ENCODE measurements around the gene RNPS1.
"Not testable (repeated sequence)": the region's sequence is repeated elsewhere in the genome, so short reads cannot be mapped to it uniquely, and the experiment has no call there.

RNPS1 gene

DNA sequence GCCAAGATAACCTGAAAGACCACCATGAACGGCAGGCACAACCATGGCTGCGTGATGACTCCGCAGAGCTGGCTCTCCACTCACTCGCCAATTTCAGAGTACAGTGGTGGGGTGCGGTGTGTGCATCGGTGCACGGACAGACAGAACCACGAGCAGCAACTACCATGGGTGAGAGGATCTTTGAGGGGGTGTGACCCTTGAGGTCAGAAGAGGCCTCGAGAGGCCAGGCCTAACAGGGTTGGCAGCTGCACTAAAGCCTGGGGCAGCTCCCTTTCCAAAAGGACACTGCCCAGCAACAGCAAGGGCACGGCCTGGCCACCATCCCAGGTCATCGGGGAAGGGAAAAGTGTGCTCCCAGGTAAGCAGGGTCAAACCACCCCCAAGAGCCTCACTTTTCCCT is 14.6 kb downstream of the RNPS1 start:
- DNase-seq = no peak

DNA sequence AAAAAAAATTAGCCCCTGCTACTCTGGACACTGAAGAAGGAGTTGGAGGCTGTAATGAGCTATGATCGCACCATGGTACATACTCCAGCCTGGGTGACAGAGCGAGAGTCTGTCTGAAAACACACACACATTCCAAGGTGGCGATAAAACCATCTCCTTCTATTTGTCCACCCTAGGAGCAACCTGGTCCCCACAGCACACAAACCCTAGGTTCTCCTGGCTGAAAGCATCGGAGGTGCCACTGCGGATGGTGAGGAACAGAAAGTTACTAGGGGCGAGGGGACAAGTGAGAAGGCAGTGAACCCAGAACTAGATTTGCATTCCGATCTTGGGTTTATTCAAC is 15.1 kb downstream of the RNPS1 start:
- DNase-seq = no peak

GRCh38 chr16:2251296-2252111 is 16.4 kb downstream of the RNPS1 start, which contains the start of gene ECI1:
Gene ECI1, minus strand, starts transcription at chr16:2251587. Its CDS starts 21 bp downstream, at chr16:2251566.
- peak; percentile 46 for DNase-seq

- DNase-seq = no peak
Measured at GRCh38 chr16:2250652-2251295, 17.2 kb downstream of the RNPS1 start.

DNA sequence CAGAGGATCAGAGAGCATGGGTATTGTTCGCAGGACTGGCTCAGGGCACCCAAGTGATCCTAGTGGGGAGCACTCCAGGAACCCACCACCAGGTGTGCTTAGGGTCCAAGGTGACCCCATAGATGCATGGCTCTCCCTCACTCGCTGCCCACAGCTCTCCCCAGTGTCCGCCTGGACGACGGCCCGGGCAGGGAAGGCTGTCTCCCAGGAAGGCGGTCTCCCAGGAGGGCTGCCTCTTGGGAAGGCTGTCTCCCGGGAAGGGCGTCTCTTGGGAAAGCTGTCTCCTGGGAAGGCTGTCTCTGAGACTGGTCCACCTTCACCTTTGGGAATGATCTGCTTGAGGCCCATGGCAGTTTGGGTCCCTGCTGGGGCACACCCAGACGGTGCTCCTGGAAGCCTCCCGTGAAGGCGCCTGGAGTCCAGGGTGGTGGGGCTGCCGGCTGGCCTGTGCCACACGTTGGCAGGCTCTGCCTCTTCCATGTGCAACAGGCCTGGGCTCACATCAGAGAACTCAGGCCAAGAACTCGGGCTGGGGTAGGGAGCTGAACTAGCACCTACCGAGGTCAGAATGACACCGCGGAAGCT is 21.5 kb downstream of the RNPS1 start:
- DNase-seq = no peak

DNA sequence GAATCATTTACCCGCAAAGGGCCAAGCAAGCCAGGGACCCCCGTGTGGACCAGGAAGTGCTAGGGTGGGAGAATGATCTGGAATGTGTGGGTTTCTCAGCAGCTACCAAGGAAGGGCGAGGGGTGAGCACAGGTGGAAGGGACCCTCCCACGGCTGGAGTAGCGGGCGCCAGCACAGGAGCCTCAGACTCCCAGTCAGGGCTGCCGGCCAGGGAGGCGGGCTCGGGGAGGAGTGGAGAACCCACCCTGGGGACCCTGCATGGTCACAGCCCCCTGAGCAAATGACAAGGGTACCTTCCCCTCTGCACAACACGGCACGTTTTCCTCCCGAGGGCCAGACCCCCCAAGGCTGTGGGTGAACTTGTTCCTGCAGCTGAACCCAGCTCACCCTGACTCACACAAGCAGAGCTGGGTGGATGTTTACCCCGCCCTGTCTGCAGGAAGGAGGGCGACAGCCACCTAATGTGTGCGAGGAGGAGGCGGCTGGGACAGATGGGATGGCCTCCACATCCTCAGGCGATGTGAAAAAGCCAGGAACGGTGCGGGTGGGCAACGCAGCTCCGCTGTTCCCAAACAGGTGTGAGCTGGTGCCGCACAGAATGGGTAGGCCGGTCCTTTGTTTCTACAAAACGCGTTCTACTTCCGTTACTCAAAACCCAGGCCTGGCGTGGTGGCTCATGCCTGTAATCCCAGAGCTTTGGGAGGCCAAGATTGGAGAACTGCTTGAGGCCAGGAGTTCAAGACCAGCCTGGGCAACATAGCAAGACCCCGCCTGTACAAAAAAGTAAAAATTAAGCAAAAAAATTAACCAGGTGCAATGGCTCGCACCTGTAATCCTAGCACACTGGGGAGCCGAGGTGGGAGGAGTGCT is 22.8 kb downstream of the RNPS1 start:
- DNase-seq = no peak

- DNase-seq = no peak
Measured at GRCh38 chr16:2244301-2244700, 23.6 kb downstream of the RNPS1 start.

DNA sequence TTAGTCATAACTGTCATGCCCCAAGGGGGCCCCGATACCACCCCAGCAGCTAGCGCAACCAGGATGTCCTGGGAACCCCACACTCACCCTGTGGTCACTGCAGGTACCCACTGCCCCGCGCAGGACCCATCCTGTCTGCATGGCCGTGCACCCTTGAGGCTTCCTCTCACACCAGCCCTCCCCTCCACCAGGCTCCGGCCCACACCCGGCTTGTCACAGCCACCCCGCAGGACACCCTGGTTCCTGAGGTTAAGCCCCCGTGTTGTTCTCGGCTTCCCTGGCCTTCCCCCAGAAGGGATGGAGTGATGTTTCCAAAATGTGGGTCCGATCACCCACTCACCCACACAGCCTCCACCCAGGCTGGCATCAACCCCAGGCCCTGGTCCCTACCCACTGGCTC is 24.1 kb downstream of the RNPS1 start:
- DNase-seq = no peak

DNA sequence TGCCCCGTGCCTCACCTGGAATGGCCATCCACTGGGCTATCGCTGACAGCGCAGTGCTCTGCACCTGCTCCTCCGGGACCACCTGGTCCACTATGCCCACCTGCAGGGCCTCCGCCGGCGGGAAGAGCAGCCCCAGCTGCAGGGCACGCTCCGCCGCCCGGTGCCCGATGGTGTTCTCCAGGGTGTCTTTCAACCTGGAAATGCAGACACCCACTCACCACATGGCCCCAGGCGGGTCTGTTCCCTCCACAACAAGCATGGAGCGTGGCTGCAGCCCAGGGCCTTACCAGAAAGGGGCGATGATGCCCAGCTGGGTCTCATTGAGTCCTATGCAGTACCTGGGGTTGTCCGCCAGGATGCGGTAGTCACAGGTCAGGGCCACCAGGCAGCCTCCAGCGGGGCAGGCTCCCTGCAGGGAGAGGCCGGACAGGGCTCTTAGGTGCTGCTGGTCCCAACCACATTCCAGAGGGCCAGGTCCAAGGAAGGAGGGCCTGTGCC is 24.8 kb downstream of the RNPS1 start:
- no peak for DNase-seq

DNA sequence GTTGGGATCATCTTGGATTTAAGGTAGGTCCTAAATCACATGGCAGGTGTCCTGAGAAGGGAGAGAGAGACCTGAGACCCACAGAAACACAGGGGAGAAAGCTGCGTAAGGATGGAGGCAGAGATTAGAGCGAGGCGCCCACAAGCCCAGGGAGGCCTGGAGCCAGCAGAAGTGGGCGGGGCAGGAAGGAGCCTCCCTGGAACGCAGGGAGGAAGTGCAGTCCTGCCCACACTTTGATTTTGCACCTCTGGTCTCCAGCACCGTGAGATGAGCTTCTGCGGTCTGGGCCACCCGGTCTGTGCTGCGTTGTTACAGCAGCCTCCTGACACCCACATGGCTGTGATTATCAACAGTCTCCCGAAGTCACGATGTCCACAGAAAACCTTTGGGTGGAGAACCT is 25.3 kb downstream of the RNPS1 start:
- DNase-seq = no peak

DNA sequence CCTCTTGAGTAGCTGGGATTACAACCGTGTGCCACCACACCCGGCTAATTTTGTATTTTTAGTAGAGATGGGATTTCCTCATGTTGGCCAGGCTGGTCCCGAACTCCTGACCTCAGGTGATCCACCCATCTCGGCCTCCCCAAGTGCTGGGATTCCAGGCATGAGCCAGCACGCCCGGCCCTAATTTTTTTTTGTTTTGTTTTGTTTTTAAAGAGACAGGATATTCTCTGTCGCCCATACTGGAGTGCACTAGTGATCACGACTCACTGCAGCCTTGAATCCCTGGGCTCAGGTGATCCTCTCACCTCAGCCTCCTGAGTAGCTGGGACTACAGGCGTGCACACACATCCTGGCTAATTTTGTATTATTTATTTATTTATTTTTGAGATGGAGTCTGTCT is 27.6 kb downstream of the RNPS1 start:
- DNase-seq = not testable (repeated sequence)

DNA sequence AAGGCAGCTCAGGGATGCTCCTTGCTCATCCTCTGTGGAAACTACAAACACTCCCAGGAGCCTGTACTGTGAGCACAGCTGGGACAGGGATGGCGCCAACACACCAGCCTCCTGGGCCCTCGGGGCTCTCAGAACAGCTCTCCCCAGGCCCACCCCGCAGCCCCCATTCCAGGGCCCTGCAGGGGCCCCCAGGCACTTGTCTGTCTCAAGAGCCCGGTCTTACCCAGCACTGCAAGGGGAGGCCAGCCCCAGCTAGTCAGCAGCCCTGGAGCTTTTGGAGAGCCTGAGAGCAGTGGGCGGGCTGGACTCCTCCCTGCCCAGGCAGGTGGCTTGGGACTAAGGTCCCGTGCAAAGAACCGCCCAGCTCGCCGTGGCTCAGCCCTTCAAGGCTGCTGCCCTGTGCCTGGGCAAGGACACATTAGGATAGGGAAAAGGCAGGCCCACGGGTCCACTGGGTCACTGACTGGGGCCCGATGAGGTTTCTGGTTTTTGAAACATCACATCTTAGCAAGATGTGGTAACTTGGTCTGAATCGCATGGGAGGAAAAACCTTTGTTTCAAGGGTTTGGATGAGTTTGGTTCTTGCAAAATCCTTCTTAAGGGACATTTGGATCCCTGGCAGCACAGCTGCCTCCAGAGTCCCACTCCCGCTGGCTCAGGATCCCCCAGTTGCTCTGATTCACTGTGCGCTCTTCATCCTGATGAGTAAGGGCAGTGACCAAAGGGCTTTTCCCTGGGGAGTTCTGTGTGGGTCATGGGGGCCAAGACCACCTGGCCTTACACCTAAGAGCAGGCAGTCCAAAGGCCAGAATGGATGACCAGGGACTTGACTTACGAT is 28.9 kb downstream of the RNPS1 start:
- DNase-seq = no peak

- no peak for DNase-seq
Measured at GRCh38 chr16:2238150-2238837, 29.6 kb downstream of the RNPS1 start.

GRCh38 chr16:2237493-2238149 is 30.3 kb downstream of the RNPS1 start:
- no peak for DNase-seq

- no peak for DNase-seq
Measured at GRCh38 chr16:2237102-2237482, 30.8 kb downstream of the RNPS1 start.

DNA sequence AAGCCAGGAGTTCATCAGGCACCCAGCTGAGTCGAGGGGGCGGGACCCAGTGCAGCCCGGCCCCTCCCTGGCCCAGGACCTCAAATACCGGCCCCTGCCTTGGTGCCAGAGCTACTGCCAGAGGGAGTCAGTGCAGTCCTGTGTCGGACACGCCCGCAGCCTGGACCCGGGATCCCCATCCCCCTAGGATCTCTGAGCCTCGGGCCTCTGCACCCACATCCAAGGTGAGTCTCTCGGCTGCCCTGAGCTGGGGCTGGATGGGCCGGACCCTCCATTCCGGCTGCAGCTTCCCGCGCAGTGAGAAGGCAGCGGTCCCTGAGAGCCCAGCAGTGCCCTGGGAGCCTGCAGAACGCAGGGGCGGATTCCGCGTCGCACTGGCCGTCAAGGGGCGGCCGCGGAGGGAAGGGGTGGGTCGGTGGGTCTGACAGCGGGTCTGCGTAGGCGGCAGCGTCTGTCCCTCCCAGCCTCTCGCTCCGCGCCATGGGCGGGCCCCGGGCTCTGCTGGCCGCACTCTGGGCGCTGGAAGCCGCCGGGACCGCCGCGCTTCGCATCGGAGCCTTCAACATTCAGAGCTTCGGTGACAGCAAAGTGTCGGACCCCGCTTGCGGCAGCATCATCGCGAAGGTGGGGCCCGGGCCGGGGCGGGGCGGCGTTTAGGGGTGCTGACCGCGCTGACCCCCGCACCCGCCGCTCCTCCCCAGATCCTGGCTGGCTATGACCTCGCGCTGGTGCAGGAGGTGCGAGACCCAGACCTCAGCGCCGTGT is 31.4 kb downstream of the RNPS1 start, which contains the start of gene DNASE1L2:
Gene DNASE1L2, plus strand, starts transcription at position 108 of the 765 bp plus-strand sequence. Its CDS starts 373 bp downstream, at position 481.
- no peak for DNase-seq

- DNase-seq = no peak
Measured at GRCh38 chr16:2235695-2236336, 32.1 kb downstream of the RNPS1 start.

- no peak for DNase-seq
Measured at GRCh38 chr16:2235234-2235651, 32.7 kb downstream of the RNPS1 start.

DNA sequence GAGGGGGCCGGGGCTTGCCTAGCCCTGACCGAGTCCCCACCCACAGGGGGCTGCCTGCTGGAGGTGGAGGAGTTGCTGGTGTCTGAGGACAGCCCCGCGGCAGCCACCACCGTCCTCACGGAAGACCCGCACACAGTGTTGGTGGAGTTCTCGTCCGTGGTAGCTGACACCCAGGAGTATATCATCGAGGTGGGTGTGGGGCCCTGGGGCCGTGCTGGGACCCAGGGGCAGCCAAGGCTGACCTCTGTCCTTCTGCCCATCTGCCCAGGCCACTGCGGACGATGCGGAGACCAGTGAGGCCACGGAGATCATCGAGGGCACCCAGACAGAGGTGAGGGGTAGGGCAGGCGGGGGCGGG is 33.1 kb downstream of the RNPS1 start:
- DNase-seq = no peak

Data from NCI-H2081 treated with DMSO at 0.1 percent for 48 hours (cell line).